AG09319 (cell line): ENCODE results near the gene FBXO9.

Experiments used
- DNase-seq: peaks from one replicate; pipeline ENCODE4 v3.0.0-alpha.2; 2010; ENCODE audit warnings: low read depth; ENCODE audit errors: extremely low read depth
- TF ChIP-seq, protein P1 (sequence below): IDR thresholded peaks from 2 replicates; pipeline ENCODE4 v1.5.1; 2011; ENCODE audit warnings: low read depth, mild to moderate bottlenecking, inconsistent platforms, low read length, moderate library complexity

The FBXO9 gene

DNA sequence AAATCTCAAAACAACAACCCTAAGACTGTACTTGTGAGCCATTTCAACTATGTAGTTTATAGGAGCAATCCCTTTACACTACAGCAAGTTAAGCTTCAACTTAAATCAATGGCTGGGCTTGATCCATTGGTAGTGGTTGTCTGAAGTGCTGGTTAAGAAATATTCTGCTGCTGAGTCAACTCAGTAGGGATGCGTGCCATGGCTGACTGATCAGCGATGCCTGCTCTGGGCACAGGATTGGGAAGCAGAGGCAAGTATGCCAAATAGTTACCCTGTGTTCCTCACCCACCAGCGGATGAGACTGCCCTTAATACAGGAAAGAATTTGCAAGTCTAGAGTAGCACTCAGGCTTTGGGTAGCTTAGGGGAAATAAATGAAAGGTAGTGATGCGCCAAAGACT, 41.9 kb downstream of the FBXO9 start:
- DNase-seq = no peak
- TF ChIP-seq, protein P1, sequence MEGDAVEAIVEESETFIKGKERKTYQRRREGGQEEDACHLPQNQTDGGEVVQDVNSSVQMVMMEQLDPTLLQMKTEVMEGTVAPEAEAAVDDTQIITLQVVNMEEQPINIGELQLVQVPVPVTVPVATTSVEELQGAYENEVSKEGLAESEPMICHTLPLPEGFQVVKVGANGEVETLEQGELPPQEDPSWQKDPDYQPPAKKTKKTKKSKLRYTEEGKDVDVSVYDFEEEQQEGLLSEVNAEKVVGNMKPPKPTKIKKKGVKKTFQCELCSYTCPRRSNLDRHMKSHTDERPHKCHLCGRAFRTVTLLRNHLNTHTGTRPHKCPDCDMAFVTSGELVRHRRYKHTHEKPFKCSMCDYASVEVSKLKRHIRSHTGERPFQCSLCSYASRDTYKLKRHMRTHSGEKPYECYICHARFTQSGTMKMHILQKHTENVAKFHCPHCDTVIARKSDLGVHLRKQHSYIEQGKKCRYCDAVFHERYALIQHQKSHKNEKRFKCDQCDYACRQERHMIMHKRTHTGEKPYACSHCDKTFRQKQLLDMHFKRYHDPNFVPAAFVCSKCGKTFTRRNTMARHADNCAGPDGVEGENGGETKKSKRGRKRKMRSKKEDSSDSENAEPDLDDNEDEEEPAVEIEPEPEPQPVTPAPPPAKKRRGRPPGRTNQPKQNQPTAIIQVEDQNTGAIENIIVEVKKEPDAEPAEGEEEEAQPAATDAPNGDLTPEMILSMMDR = no peak

DNA sequence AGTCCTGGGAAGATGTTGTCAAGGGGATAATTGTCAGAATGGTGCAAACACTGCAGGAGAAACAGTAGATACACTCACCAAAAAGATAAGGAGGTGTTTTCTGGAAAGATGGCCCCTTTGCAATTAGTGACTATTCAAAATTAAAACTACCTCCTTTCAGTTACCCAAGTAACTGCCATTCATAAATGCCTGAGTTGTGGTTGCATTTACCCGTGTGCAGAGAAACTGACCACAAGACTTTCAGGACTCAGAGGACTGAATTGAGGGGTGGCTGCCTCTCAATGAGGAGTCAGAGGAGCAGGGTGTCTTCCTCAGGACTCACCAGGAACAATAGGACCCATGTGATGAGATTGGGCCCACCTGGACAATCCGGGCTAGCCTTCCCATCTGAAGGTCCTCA, 44.4 kb downstream of the FBXO9 start:
- no peak for DNase-seq

DNA sequence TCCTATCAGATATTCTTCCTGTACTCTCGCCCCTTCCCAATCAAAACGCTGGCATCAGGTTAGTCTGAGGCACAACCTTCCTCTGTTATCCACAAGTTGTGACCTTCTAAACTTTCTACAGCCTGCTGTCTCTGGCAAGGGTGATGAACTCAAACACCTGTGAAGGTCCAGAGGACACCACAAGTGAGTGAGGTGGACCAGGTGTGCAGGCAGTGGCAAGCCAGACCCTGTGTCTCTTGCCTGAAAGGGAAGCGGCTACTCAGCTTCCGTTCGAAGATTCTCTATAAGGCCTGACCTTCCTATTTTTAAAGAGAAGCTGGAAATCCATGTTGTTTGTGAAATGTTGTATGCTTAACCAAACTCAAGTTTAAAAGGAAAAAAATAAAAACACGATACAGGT, 46.7 kb downstream of the FBXO9 start:
- TF ChIP-seq, protein P1 = no peak
- no peak for DNase-seq

More for the DNA sequence above, 44.4 kb downstream of the FBXO9 start:
- TF ChIP-seq, protein P1 = no peak

DNA sequence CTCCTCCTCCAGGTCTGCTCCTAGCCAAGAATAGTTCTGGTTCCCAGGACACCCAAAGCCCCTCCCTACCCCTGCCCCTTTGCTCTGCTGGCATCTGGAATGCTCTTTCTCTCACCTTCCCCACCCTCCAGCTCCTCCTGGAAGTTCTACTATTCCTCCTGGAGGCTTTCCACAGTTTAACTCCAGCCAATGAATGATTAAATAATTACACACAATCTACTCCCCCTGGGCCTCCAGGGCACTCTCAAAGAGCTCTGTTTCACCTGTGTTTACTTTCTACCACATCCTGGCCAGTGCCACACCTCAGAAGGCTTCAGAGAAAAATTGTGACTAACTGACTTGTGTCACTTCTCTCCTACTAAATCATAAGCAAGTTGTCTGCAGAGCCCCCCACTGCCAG, 47.2 kb downstream of the FBXO9 start:
- TF ChIP-seq, protein P1 = no peak
- DNase-seq = no peak

DNA sequence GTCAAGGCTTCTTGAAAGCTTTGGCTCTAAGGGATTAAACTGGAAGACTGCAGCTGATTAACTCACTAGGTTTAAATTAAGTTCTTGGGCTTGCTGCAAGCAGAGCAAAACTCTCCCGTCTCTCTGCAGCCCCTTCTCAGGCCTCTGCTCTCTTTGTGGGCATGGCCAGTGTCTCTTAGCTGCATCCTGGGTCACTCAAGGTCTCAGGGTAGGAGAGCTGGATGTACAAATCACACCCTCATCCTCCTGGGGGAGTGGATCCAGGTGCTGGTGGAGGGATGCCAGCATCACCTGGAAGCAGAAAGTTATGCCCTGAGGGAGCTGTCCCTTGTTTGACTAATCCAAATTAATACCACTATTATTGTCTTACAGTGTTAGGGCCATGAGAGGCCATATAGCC, 47.7 kb downstream of the FBXO9 start:
- no peak for DNase-seq
- TF ChIP-seq, protein P1 = no peak

DNA sequence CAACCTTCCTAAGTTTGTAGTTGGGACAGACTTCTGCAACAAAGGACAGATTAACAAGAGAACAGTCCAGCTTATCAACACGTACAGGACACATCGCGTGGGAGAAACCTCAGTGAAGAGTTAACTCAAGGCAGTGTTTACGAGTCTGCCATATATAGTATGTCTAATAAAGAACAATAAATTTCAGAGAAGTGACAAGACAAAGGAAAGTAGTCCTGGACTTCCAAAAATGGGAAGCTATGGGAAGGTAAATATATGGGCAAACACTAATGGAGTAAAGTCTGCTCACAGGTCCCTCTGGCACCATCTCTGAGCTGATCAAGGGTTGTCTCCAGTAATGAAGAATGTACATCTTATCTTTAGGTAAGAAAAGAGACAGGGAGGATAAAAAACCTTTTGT, 48.5 kb downstream of the FBXO9 start:
- DNase-seq = no peak

DNA sequence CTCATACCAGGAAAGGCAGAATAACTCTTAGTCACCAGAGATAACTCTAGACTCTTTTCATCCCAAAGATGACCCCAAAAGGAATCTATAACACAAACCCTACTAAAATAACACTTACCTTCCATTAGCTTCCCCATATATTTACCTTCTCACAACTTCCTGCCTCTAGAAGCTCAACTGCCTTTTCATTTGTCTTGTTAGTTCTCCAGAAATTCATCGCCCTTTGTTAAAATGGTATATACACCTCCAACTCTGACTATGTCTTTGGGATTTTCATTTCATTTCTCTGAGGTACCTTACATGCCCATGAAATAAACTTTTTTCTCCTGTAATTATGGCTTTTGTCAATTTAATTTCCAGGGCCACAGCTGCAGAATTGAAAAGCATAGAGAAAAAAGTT, 49.9 kb downstream of the FBXO9 start:
- TF ChIP-seq, protein P1 = no peak

More for the DNA sequence above, 48.5 kb downstream of the FBXO9 start:
- TF ChIP-seq, protein P1 = no peak

More for the DNA sequence above, 49.9 kb downstream of the FBXO9 start:
- no peak for DNase-seq
